Right lobe of liver (tissue), 6 donors: ENCODE measurements around the gene RSRC1. TPM values are rescaled to one million over a fixed set of nuclear protein-coding genes. Genes with fewer than 3 reads are reported as not detected.

ENCODE experiments used
- ATAC-seq, 4 donors: fragments of 200-7000 bp; cut with Tn5 transposase; one replicate each; pipeline ENCODE4 v1.9.1; 2020; ENCODE audit warnings: mild to moderate bottlenecking in 4 of 4, moderate library complexity in 4 of 4
- DNase-seq, 3 donors: peaks; one replicate each; pipeline ENCODE4 v3.0.0-alpha.2; 2020
- H3K27ac ChIP-seq, 3 donors: fragments of 200-600 bp; one replicate each; pipeline ENCODE4 v1.8.0; 2022
- H3K27me3 ChIP-seq, 2 donors: fragments of 200-600 bp; one replicate each; pipeline ENCODE4 v1.8.0; 2022
- H3K36me3 ChIP-seq, 4 donors: fragments of 200-600 bp; sonication (generic) in 1 of 4; one replicate each; pipeline versions ENCODE4 v1.5.1 to v1.8.0; 2017 to 2022; ENCODE audit warnings: control low read depth in 1 of 4
- H3K4me1 ChIP-seq, 4 donors: fragments of 200-600 bp; sonication (generic) in 1 of 4; one replicate each; pipeline versions ENCODE4 v1.5.1 to v1.8.0; 2017 to 2022; ENCODE audit warnings: control low read depth in 1 of 4
- H3K4me3 ChIP-seq, 3 donors: fragments of 200-600 bp; one replicate each; pipeline ENCODE4 v1.8.0; 2022
- H3K9me3 ChIP-seq, 4 donors: fragments of 200-600 bp; sonication (generic) in 1 of 4; one replicate each; pipeline versions ENCODE4 v1.5.1 to v1.8.0; 2017 to 2022; ENCODE audit warnings: control low read depth in 1 of 4
- POLR2A ChIP-seq: fragments of 450-650 bp; IDR thresholded peaks from one replicate; pipeline ENCODE4 v1.6.1; 2017; ENCODE audit warnings: antibody characterized with exemption, mild to moderate bottlenecking
- WGBS: methylation state at CpG from one replicate; pipeline ENCODE4 v1.1.6; 2018; ENCODE audit warnings: low coverage, low lambda C conversion rate; ENCODE audit not compliant: insufficient coverage; ENCODE audit errors: missing lambda C conversion rate; 5-methylcytosine and 5-hydroxymethylcytosine counted together
- intact Hi-C, 2 donors: fragments of 100-400 bp; cut with DNase I; formaldehyde crosslinking; loops; one replicate each; pipeline versions ENCODE4 v1.11.2 to v1.14.1; 2022
- total RNA-seq, 6 experiments: library from RNA; depleted of rRNA in 2 of 6; stranded (reverse); fragments of >200 nt in 2 of 6; fragmentation: NEBNext Ultra II Directional in 3 of 6; extraction: Animal tissue kit (Norgen Biotek cat#: 25700) in 3 of 6; gene quantifications; one replicate each; pipeline versions ENCODE4 v1.1.0 to v1.2.4, GENCODE V29; 2016 to 2023
- TF ChIP-seq, protein P1 (sequence below), 4 donors: fragments of 200-600 bp in 3 of 4; fragments of 450-650 bp in 1 of 4; IDR thresholded peaks; one replicate each; pipeline versions ENCODE4 v1.5.1 to v1.8.0; 2016 to 2022; ENCODE audit warnings: antibody characterized with exemption in 4 of 4, mild to moderate bottlenecking in 2 of 4
- donor health status: DM: no; HTN: yes; CAD: no.
- donor health status: DM: no; HTN: no; CAD: no.
- donor health status: DM: no; HTN: no; CAD: no.
- donor health status: DM: no; HTN: yes; CAD: no.
- donor health status: DM: no; HTN: yes; CAD: no.

RSRC1 gene
- total RNA-seq, 6 experiments from 2014 or later = 10.8 to 22.1 (median 11.7) TPM

DNA sequence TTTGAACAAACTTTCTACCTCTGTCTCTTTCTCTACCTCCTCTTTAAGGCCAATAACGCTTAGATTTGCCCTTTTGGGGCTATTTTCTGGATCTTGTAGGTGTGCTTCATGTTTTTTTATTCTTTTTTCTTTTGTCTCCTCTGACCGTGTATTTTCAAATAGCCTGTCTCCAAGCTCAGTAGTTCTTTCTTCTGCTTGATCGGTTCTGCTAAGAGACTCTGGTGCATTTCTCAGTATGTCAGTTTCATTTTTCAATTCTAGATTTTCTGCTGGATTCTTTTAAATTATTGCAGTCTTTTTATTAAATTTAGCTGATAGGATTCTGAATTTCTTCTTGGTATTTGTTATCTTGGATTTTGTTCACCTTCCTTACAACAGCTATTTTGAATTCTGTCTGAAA lies 148.7 kb downstream of the RSRC1 start:
- H3K27ac ChIP-seq = no peak overlapping the region
- H3K27me3 ChIP-seq = no peaks in the 10 kb centered on the region
- ATAC-seq (no peak), DNase-seq (no peak)
- TF ChIP-seq, protein P1, sequence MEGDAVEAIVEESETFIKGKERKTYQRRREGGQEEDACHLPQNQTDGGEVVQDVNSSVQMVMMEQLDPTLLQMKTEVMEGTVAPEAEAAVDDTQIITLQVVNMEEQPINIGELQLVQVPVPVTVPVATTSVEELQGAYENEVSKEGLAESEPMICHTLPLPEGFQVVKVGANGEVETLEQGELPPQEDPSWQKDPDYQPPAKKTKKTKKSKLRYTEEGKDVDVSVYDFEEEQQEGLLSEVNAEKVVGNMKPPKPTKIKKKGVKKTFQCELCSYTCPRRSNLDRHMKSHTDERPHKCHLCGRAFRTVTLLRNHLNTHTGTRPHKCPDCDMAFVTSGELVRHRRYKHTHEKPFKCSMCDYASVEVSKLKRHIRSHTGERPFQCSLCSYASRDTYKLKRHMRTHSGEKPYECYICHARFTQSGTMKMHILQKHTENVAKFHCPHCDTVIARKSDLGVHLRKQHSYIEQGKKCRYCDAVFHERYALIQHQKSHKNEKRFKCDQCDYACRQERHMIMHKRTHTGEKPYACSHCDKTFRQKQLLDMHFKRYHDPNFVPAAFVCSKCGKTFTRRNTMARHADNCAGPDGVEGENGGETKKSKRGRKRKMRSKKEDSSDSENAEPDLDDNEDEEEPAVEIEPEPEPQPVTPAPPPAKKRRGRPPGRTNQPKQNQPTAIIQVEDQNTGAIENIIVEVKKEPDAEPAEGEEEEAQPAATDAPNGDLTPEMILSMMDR (IDR thresholded peaks at IDR 0.05) = no peak
- TF ChIP-seq POLR2A = no peak
- no peaks in the 10 kb centered on the region for H3K4me1 ChIP-seq
- intact Hi-C loops = no loop called here
- H3K9me3 ChIP-seq = no peaks in the 10 kb centered on the region
- WGBS = 71% methylated on average over 3 of the region's 3 CpGs
- H3K4me3 ChIP-seq = no peak overlapping the region
- no peaks in the 10 kb centered on the region for H3K36me3 ChIP-seq

GRCh38 chr3:158260392-158260791 lies 150.5 kb downstream of the RSRC1 start:
- no peaks in the 10 kb centered on the region for H3K36me3 ChIP-seq
- intact Hi-C loops = no loop called here
- ATAC-seq = no peak
- peaks cover 0 to under 1% (median 0%) of the 10 kb centered on the region in 4 donors for H3K9me3 ChIP-seq
- H3K27ac ChIP-seq = no peak overlapping the region
- 100% methylated on average over 2 of the region's 4 CpGs for WGBS
- H3K4me3 ChIP-seq = no peak overlapping the region
- no peak for DNase-seq
- H3K4me1 ChIP-seq = no peaks in the 10 kb centered on the region
- TF ChIP-seq, protein P1 (IDR thresholded peaks at IDR 0.05) = no peak
- no peak for TF ChIP-seq POLR2A
- no peaks in the 10 kb centered on the region for H3K27me3 ChIP-seq

- Histone ChIP-seq H3K27ac (no peak overlapping the region), H3K9me3 (peaks cover 0 to 8% (median 1%) of the 10 kb centered on the region in 4 donors), H3K4me1 (no peaks in the 10 kb centered on the region), H3K36me3 (no peaks in the 10 kb centered on the region), H3K27me3 (no peaks in the 10 kb centered on the region), H3K4me3 (no peak overlapping the region)
- TF ChIP-seq POLR2A = no peak
- TF ChIP-seq, protein P1 (IDR thresholded peaks at IDR 0.05) = no peak
- WGBS = 100% methylated on average over 4 of the region's 4 CpGs
- intact Hi-C loops = no loop called here
- ATAC-seq = no peak
- no peak for DNase-seq
Observed at GRCh38 chr3:158261371-158261991, 151.6 kb downstream of the RSRC1 start.

DNA sequence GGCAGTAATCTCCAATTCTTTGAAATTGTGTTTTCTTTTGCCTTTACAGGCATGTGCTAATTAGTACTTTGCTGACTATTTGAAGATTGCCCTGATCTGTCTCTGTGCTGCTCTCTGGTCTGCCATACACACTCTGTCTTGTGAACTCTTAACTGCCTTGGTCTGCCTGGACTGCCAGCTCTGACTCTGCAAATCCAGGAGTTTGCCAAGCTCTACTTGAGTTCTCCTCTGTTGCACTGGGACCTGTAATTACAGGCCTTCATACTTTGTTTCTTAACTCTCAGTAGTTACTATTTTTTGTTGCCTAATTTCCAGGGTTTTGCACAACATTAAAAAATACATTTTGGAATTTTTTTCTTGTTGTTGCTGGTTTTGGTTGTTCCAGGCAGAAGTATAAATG lies 155.0 kb downstream of the RSRC1 start:
- H3K36me3 ChIP-seq = no peaks in the 10 kb centered on the region
- H3K27me3 ChIP-seq = no peaks in the 10 kb centered on the region
- no peak overlapping the region for H3K27ac ChIP-seq
- no peak for ATAC-seq
- H3K9me3 ChIP-seq = peaks cover 0 to 15% (median 1%) of the 10 kb centered on the region in 4 donors
- no peak overlapping the region for H3K4me3 ChIP-seq
- TF ChIP-seq POLR2A = no peak
- no peaks in the 10 kb centered on the region for H3K4me1 ChIP-seq
- no peak for DNase-seq
- intact Hi-C loops = no loop called here

DNA sequence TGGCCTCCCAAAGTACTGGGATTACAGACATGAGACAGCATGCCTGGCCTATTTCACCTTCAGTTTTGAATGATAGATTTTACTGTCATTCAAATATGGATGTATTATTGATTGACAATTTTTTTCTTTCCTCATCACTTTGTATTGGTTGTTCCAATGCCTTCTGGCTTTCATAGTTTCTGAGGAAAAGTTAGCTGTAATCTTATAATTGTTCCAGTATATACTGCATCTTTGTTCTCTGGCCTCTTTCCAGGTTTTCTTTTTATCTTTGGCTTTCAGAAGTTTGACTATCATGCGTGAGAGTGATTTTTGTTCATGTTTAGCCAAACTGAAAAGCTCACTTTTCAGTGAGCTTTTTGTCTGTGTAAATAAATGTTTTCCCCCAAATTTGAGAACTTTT lies 157.1 kb downstream of the RSRC1 start:
- Histone ChIP-seq H3K9me3 (peaks cover 0 to 15% (median 1%) of the 10 kb centered on the region in 4 donors), H3K36me3 (no peaks in the 10 kb centered on the region), H3K27me3 (no peaks in the 10 kb centered on the region), H3K27ac (no peak overlapping the region), H3K4me1 (no peaks in the 10 kb centered on the region), H3K4me3 (no peak overlapping the region)
- TF ChIP-seq, protein P1 (IDR thresholded peaks at IDR 0.05) = no peak
- TF ChIP-seq POLR2A = no peak
- ATAC-seq (no peak), DNase-seq (no peak)
- WGBS = 93% methylated on average over 1 of the region's 1 CpG
- intact Hi-C loops = no loop called here
